Endothelial cell of umbilical vein (primary cell): ENCODE measurements around the gene TGDS. TPM values are rescaled to one million over a fixed set of nuclear protein-coding genes. Genes with fewer than 3 reads are reported as not detected.

Experiments used
- BruUV-seq: library from RNA; stranded (reverse); fragments of 400-500 nt; replicated peaks from 2 replicates; lab custom pipeline; 2021; lab: Mats Ljungman, UMichigan
- CTCF ChIA-PET: fragments of 300-600, 350-600 bp; sonication (Branson Sonifier 250); formaldehyde crosslinking; loops from one replicate; lab custom pipeline; 2021; ENCODE audit warnings: antibody characterized with exemption, inconsistent platforms; lab: Charles Lee
- POLR2A ChIA-PET: fragments of 300-600, 350-600 bp; sonication (Branson Sonifier 250); formaldehyde crosslinking; loops from one replicate; lab custom pipeline; 2021; ENCODE audit warnings: antibody characterized with exemption, inconsistent platforms; lab: Charles Lee
- DNase-seq: peaks from one replicate; pipeline ENCODE4 v3.0.0-alpha.2; 2011; ENCODE audit warnings: low read depth, low spot score
- FAIRE-seq: peaks from 2 replicates; lab custom pipeline; 2011; peaks lifted over from hg19 to GRCh38; lab: Jason Lieb, UNC
- H2AFZ ChIP-seq: 2 replicates; pipeline ENCODE4 v1.6.0; 2012; ENCODE audit warnings: low read depth, low read length, control low read depth, inconsistent platforms
- H3K27ac ChIP-seq: 2 replicates; pipeline ENCODE4 v1.5.1; 2011; ENCODE audit warnings: low read depth, mild to moderate bottlenecking, control low read depth, low read length, moderate library complexity; ENCODE audit not compliant: insufficient read depth
- H3K27me3 ChIP-seq, 2 experiments: 2 replicates each; pipeline versions ENCODE4 v1.6.0 to v1.6.1; 2011; ENCODE audit warnings: low read length in 2 of 2, mixed read lengths in 1 of 2; ENCODE audit not compliant: control insufficient read depth in 2 of 2, insufficient read depth in 2 of 2
- H3K36me3 ChIP-seq, 2 experiments: 2 replicates in 1 of 2; 3 replicates in 1 of 2; pipeline ENCODE4 v1.5.1; 2011; ENCODE audit warnings: low read length in 2 of 2, mild to moderate bottlenecking in 1 of 2, moderate library complexity in 1 of 2; ENCODE audit not compliant: control insufficient read depth in 2 of 2, insufficient read depth in 2 of 2; ENCODE audit errors: extremely low read depth in 1 of 2
- H3K4me1 ChIP-seq: 3 replicates; pipeline ENCODE4 v1.5.1; 2011; ENCODE audit warnings: mild to moderate bottlenecking, low read length; ENCODE audit not compliant: control insufficient read depth, insufficient read depth; ENCODE audit errors: extremely low read depth
- H3K4me2 ChIP-seq: 2 replicates; pipeline ENCODE4 v1.6.1; 2011; ENCODE audit warnings: low read length, control low read depth, mixed read lengths; ENCODE audit not compliant: insufficient read depth
- H3K4me3 ChIP-seq, 3 experiments: fragments of 200-600 bp in 1 of 3; sonication (generic), shearing (Covaris generic) in 1 of 3; replicated peaks in 1 of 3; 2 replicates each; pipeline ENCODE4 v1.5.1; 2011 to 2016; ENCODE audit warnings: control low read depth in 3 of 3, low read length in 3 of 3, mild to moderate bottlenecking in 2 of 3, inconsistent platforms in 1 of 3, low read depth in 1 of 3, moderate library complexity in 1 of 3; ENCODE audit not compliant: insufficient read depth in 1 of 3
- H3K79me2 ChIP-seq: 2 replicates; pipeline ENCODE4 v1.6.0; 2012; ENCODE audit warnings: low read length, inconsistent platforms; ENCODE audit not compliant: control insufficient read depth, insufficient read depth
- H3K9ac ChIP-seq: replicated peaks from 2 replicates; pipeline ENCODE3; 2011; ENCODE audit warnings: low read length, control low read depth; ENCODE audit not compliant: insufficient read depth; ENCODE audit errors: extremely low read depth
- H3K9me1 ChIP-seq: replicated peaks from 3 replicates; pipeline ENCODE4 v1.6.0; 2011; ENCODE audit warnings: mild to moderate bottlenecking, low read length; ENCODE audit not compliant: control insufficient read depth, insufficient read depth; ENCODE audit errors: extremely low read depth
- H3K9me3 ChIP-seq: replicated peaks from 2 replicates; pipeline ENCODE4 v1.5.1; 2012; ENCODE audit warnings: low read length, inconsistent platforms; ENCODE audit not compliant: control insufficient read depth, insufficient read depth
- H4K20me1 ChIP-seq: replicated peaks from 2 replicates; pipeline ENCODE3; 2011; ENCODE audit warnings: mild to moderate bottlenecking, low read length; ENCODE audit not compliant: control insufficient read depth, insufficient read depth; ENCODE audit errors: extremely low read depth
- FOS ChIP-seq: IDR thresholded peaks from 2 replicates; pipeline ENCODE4 v1.6.1; 2011; ENCODE audit warnings: mild to moderate bottlenecking, low read length, moderate library complexity, borderline replicate concordance; ENCODE audit not compliant: insufficient read depth
- GATA2 ChIP-seq: IDR thresholded peaks from 2 replicates; pipeline ENCODE4 v1.7.0; 2011; ENCODE audit warnings: low read depth, mild to moderate bottlenecking, moderate library complexity, mixed read lengths, low read length; ENCODE audit not compliant: insufficient read length, insufficient read depth
- JUN ChIP-seq: IDR thresholded peaks from 2 replicates; pipeline ENCODE4 v1.6.1; 2011; ENCODE audit warnings: borderline replicate concordance, low read depth; ENCODE audit not compliant: insufficient read length, insufficient read depth
- MAX ChIP-seq: IDR thresholded peaks from 2 replicates; pipeline ENCODE4 v1.6.1; 2011; ENCODE audit not compliant: insufficient read depth, insufficient read length
- POLR2A ChIP-seq: IDR thresholded peaks from 2 replicates; pipeline ENCODE4 v1.6.1; 2012; ENCODE audit warnings: low read depth, mild to moderate bottlenecking, control low read depth, low read length
- POLR2AphosphoS5 ChIP-seq: IDR thresholded peaks from 2 replicates; pipeline ENCODE4 v1.6.1; 2012; ENCODE audit warnings: low read depth, mild to moderate bottlenecking, control low read depth, low read length, moderate library complexity; ENCODE audit not compliant: insufficient read depth
- dilution Hi-C: fragments of 300-500 bp; cut with MboI; formaldehyde crosslinking; loops from one replicate; pipeline ENCODE4 v1.15.0; 2019; ENCODE audit warnings: low sequenced_read_pairs; ENCODE audit not compliant: extremely low pct_ligation_motif_present
- intact Hi-C: fragments of 100-400 bp; cut with micrococcal nuclease; formaldehyde crosslinking; loops from one replicate; pipeline ENCODE4 v1.10.0; 2022
- polyA plus RNA-seq, 4 experiments: library from polyadenylated mRNA; depleted of rRNA in 3 of 4; stranded (reverse) in 3 of 4; unstranded in 1 of 4; fragments of >200 nt; gene quantifications; 2 replicates each; pipeline versions ENCODE4 v1.2.1 to v1.2.3, GENCODE V29; 2011 to 2012; ENCODE audit warnings: missing spikeins in 1 of 4
- total RNA-seq: library from RNA; stranded (reverse); gene quantifications from 2 replicates; pipeline ENCODE4 v1.2.3, GENCODE V29; 2021
- TF ChIP-seq, protein P1 (sequence below), 2 donors: IDR thresholded peaks; 1 replicate in 1 of 2; 2 replicates in 1 of 2; pipeline ENCODE4 v1.5.1; 2011; ENCODE audit warnings: low read length in 2 of 2, mild to moderate bottlenecking in 2 of 2, moderate library complexity in 2 of 2, control low read depth in 1 of 2, inconsistent platforms in 1 of 2, low read depth in 1 of 2; ENCODE audit not compliant: insufficient read depth in 1 of 2; ENCODE audit errors: extremely low read depth in 1 of 2

Gene TGDS
- total and polyA plus RNA-seq, 2 donors (not counting 3 experiments of a cell fraction or from before 2014, with no cell fraction given), result 7.3 to 9.3 TPM

DNA sequence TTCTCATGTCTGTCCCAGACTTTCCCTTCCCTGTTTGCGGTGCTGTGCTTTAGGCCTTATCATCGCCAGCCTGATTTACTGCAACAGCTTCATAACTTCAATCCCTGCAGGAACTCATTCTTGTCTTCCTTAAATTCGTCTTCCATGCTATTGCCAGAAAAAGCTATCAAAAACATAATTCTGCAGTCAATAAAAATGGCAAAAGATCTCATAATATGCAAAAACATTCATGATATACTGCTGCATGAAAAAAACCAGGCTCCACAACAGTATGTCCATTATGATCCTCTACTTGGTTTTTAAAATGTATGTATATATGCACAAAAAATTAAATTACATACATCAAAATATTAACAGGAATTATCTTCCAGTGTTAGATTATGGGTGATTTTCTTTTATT, 28.4 kb downstream of the TGDS start:
- ChIA-PET CTCF (interaction anchor here (1.3 kb wide), 1 partner anchor 18 kb away, joined by 4 read pairs; no protein-coding TSS in a partner anchor), POLR2A (no interaction called here)
- DNase-seq, result no peak
- H3K4me2 ChIP-seq, result no peak overlapping the region
- H3K4me1 ChIP-seq, result no peaks in the 10 kb centered on the region
- H3K9ac ChIP-seq, result no peak overlapping the region
- intact Hi-C loops (no loop called here), dilution Hi-C loops (no loop called here)
- no peaks in the 10 kb centered on the region for H4K20me1 ChIP-seq
- H2AFZ ChIP-seq, result no peak overlapping the region
- H3K36me3 ChIP-seq, result peaks cover 2 to 17% of the 10 kb centered on the region in 2 experiments
- TF ChIP-seq POLR2A (no peak), POLR2AphosphoS5 (no peak), FOS (no peak), MAX (no peak), JUN (no peak), GATA2 (no peak)
- TF ChIP-seq, protein P1, sequence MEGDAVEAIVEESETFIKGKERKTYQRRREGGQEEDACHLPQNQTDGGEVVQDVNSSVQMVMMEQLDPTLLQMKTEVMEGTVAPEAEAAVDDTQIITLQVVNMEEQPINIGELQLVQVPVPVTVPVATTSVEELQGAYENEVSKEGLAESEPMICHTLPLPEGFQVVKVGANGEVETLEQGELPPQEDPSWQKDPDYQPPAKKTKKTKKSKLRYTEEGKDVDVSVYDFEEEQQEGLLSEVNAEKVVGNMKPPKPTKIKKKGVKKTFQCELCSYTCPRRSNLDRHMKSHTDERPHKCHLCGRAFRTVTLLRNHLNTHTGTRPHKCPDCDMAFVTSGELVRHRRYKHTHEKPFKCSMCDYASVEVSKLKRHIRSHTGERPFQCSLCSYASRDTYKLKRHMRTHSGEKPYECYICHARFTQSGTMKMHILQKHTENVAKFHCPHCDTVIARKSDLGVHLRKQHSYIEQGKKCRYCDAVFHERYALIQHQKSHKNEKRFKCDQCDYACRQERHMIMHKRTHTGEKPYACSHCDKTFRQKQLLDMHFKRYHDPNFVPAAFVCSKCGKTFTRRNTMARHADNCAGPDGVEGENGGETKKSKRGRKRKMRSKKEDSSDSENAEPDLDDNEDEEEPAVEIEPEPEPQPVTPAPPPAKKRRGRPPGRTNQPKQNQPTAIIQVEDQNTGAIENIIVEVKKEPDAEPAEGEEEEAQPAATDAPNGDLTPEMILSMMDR (IDR thresholded peaks at IDR 0.05; ENCODE audit: extremely low read depth in 1 of 2, insufficient read depth in 1 of 2, low read depth in 1 of 2, low read length in 2 of 2), result no peak
- no TSS peak for BruUV-seq
- H3K27ac ChIP-seq, result no peak overlapping the region
- H3K4me3 ChIP-seq, result no peak overlapping the region
- H3K27me3 ChIP-seq, result no peaks in the 10 kb centered on the region
- no peaks in the 10 kb centered on the region for H3K79me2 ChIP-seq
- no peak for FAIRE-seq
- H3K9me1 ChIP-seq, result no peaks in the 10 kb centered on the region
- H3K9me3 ChIP-seq, result no peaks in the 10 kb centered on the region
